H9 (cell line): Measurements from ENCODE around the gene ENG. TPM values are rescaled to one million over a fixed set of nuclear protein-coding genes. Genes with fewer than 3 reads are reported as not detected.

Experiments used
- DNase-seq: peaks from one replicate; pipeline ENCODE4 v3.0.0-alpha.2; 2017
- H2AFZ ChIP-seq: one replicate; pipeline ENCODE4 v1.6.1; 2013; ENCODE audit warnings: mild to moderate bottlenecking, low read length, control low read depth, moderate library complexity
- H2AK5ac ChIP-seq: 2 replicates; pipeline ENCODE4 v1.6.1; 2013; ENCODE audit warnings: low read length, control low read depth, mixed read lengths; ENCODE audit not compliant: insufficient read length
- H2BK120ac ChIP-seq: one replicate; pipeline ENCODE4 v1.6.1; 2013; ENCODE audit warnings: low read depth, mild to moderate bottlenecking, low read length, control low read depth, inconsistent platforms; ENCODE audit not compliant: poor library complexity, severe bottlenecking
- H2BK12ac ChIP-seq: 2 replicates; pipeline ENCODE4 v1.6.1; 2013; ENCODE audit warnings: low read length, control low read depth, mixed read lengths, low read depth; ENCODE audit not compliant: insufficient read length
- H2BK15ac ChIP-seq: 2 replicates; pipeline ENCODE4 v1.6.1; 2013; ENCODE audit warnings: low read depth, low read length, control low read depth
- H2BK20ac ChIP-seq: one replicate; pipeline ENCODE4 v1.6.1; 2013; ENCODE audit warnings: low read depth, mild to moderate bottlenecking, low read length, control low read depth, inconsistent platforms; ENCODE audit not compliant: poor library complexity, severe bottlenecking
- H2BK5ac ChIP-seq: 2 replicates; pipeline ENCODE4 v1.6.1; 2013; ENCODE audit warnings: low read length, control low read depth, mixed read lengths; ENCODE audit not compliant: insufficient read length
- H3K14ac ChIP-seq: 2 replicates; pipeline ENCODE4 v1.6.1; 2013; ENCODE audit warnings: low read length, control low read depth; ENCODE audit not compliant: insufficient read depth
- H3K18ac ChIP-seq: 2 replicates; pipeline ENCODE4 v1.6.1; 2013; ENCODE audit warnings: low read depth, mild to moderate bottlenecking, mixed read lengths, low read length, control low read depth; ENCODE audit not compliant: insufficient read length
- H3K23ac ChIP-seq: 2 replicates; pipeline ENCODE4 v1.6.1; 2013; ENCODE audit warnings: low read length, control low read depth, mixed read lengths, low read depth; ENCODE audit not compliant: insufficient read length
- H3K23me2 ChIP-seq: 2 replicates; pipeline ENCODE4 v1.6.1; 2013; ENCODE audit warnings: low read depth, mild to moderate bottlenecking, mixed read lengths, low read length, control low read depth; ENCODE audit not compliant: insufficient read length, poor library complexity, severe bottlenecking
- H3K27ac ChIP-seq: 2 replicates; pipeline ENCODE4 v1.5.1; 2013; ENCODE audit warnings: low read length, control low read depth, mixed read lengths, low read depth; ENCODE audit not compliant: insufficient read length
- H3K27me3 ChIP-seq: 2 replicates; pipeline ENCODE4 v1.6.1; 2013; ENCODE audit warnings: low read length, control low read depth, inconsistent platforms; ENCODE audit not compliant: insufficient read depth
- H3K4ac ChIP-seq: 2 replicates; pipeline ENCODE4 v1.6.1; 2013; ENCODE audit warnings: low read depth, mild to moderate bottlenecking, control low read depth, inconsistent platforms, low read length, moderate library complexity
- H3K4me1 ChIP-seq: 2 replicates; pipeline ENCODE4 v1.6.1; 2013; ENCODE audit warnings: low read length, control low read depth, inconsistent platforms; ENCODE audit not compliant: insufficient read depth
- H3K4me2 ChIP-seq: 2 replicates; pipeline ENCODE4 v1.6.1; 2013; ENCODE audit warnings: low read length, control low read depth, mixed read lengths; ENCODE audit not compliant: insufficient read length, insufficient read depth
- H3K56ac ChIP-seq: 2 replicates; pipeline ENCODE4 v1.6.1; 2013; ENCODE audit warnings: low read depth, mild to moderate bottlenecking, mixed read lengths, low read length, control low read depth; ENCODE audit not compliant: insufficient read length
- H3K79me1 ChIP-seq: 2 replicates; pipeline ENCODE4 v1.6.1; 2013; ENCODE audit warnings: low read depth, mild to moderate bottlenecking, moderate library complexity, low read length, control low read depth, inconsistent platforms; ENCODE audit not compliant: insufficient read depth, poor library complexity, severe bottlenecking
- H3K79me2 ChIP-seq: 2 replicates; pipeline ENCODE4 v1.6.1; 2013; ENCODE audit warnings: low read length, control low read depth, inconsistent platforms; ENCODE audit not compliant: insufficient read depth
- H3K9ac ChIP-seq: 2 replicates; pipeline ENCODE4 v1.6.1; 2013; ENCODE audit warnings: low read length, control low read depth, mixed read lengths; ENCODE audit not compliant: insufficient read length; ENCODE audit errors: extremely low read depth
- H3K9me3 ChIP-seq: one replicate; pipeline ENCODE4 v1.6.1; 2013; ENCODE audit warnings: low read depth, low read length, inconsistent platforms; ENCODE audit not compliant: control insufficient read depth
- H3T11ph ChIP-seq: one replicate; pipeline ENCODE4 v1.6.1; 2013; ENCODE audit warnings: mild to moderate bottlenecking, low read length, control low read depth, inconsistent platforms
- H4K20me1 ChIP-seq: one replicate; pipeline ENCODE4 v1.6.1; 2013; ENCODE audit not compliant: control insufficient read depth, insufficient read length, insufficient read depth
- H4K5ac ChIP-seq: 2 replicates; pipeline ENCODE4 v1.6.1; 2013; ENCODE audit warnings: low read depth, mild to moderate bottlenecking, mixed read lengths, low read length, control low read depth; ENCODE audit not compliant: insufficient read length
- H4K8ac ChIP-seq: replicated peaks from 2 replicates; pipeline ENCODE4 v1.6.1; 2013; ENCODE audit warnings: low read length, control low read depth, mixed read lengths, low read depth; ENCODE audit not compliant: insufficient read length
- H4K91ac ChIP-seq: 2 replicates; pipeline ENCODE4 v1.6.1; 2013; ENCODE audit warnings: low read depth, mild to moderate bottlenecking, moderate library complexity, mixed read lengths, low read length, control low read depth; ENCODE audit not compliant: insufficient read length
- H3K27ac Mint-ChIP-seq, 3 experiments: 2 replicates in 2 of 3; 3 replicates in 1 of 3; pipeline ENCODE4 v1.8.0; 2020 to 2021; ENCODE audit warnings: mixed read lengths in 3 of 3, mild to moderate bottlenecking in 1 of 3, moderate library complexity in 1 of 3
- H3K27me3 Mint-ChIP-seq: 2 replicates; pipeline ENCODE4 v1.8.0; 2021; ENCODE audit warnings: low read depth, mild to moderate bottlenecking, moderate library complexity, mixed read lengths
- H3K36me3 Mint-ChIP-seq, 3 experiments: 2 replicates in 2 of 3; 3 replicates in 1 of 3; pipeline ENCODE4 v1.8.0; 2020 to 2021; ENCODE audit warnings: low read depth in 3 of 3, mixed read lengths in 3 of 3; ENCODE audit not compliant: insufficient read depth in 1 of 3
- H3K4me1 Mint-ChIP-seq, 2 experiments: 2 replicates each; pipeline ENCODE4 v1.8.0; 2020; ENCODE audit warnings: mixed read lengths in 2 of 2
- H3K4me3 Mint-ChIP-seq, 2 experiments: 2 replicates in 1 of 2; 3 replicates in 1 of 2; pipeline ENCODE4 v1.8.0; 2020 to 2021; ENCODE audit warnings: mild to moderate bottlenecking in 2 of 2, mixed read lengths in 2 of 2, moderate library complexity in 1 of 2
- H3K9me3 Mint-ChIP-seq, 2 experiments: 2 replicates in 1 of 2; 3 replicates in 1 of 2; pipeline ENCODE4 v1.8.0; 2020; ENCODE audit warnings: mild to moderate bottlenecking in 2 of 2, mixed read lengths in 2 of 2, moderate library complexity in 1 of 2
- WGBS: extraction: QIAGEN DNeasy Blood & Tissue Kit; methylation state at CpG from one replicate; pipeline ENCODE4 v1.1.7; 2013; ENCODE audit warnings: missing lambda C conversion rate, low lambda C conversion rate, mixed read lengths; ENCODE audit not compliant: insufficient read length; ENCODE audit errors: extremely low coverage; 5-methylcytosine and 5-hydroxymethylcytosine counted together
- total RNA-seq: library from RNA; stranded (reverse); gene quantifications from 2 replicates; pipeline ENCODE4 v1.2.1, GENCODE V29; 2021
- TF ChIP-seq, protein P1 (sequence below): fragments of 200-600 bp; sonication (generic); conservative IDR thresholded peaks from 3 replicates; pipeline ENCODE4 v1.8.0; 2021; ENCODE audit warnings: antibody characterized with exemption, mild to moderate bottlenecking

ENG gene
- total RNA-seq, 1 experiment from 2014 or later, result 2.1 TPM

DNA sequence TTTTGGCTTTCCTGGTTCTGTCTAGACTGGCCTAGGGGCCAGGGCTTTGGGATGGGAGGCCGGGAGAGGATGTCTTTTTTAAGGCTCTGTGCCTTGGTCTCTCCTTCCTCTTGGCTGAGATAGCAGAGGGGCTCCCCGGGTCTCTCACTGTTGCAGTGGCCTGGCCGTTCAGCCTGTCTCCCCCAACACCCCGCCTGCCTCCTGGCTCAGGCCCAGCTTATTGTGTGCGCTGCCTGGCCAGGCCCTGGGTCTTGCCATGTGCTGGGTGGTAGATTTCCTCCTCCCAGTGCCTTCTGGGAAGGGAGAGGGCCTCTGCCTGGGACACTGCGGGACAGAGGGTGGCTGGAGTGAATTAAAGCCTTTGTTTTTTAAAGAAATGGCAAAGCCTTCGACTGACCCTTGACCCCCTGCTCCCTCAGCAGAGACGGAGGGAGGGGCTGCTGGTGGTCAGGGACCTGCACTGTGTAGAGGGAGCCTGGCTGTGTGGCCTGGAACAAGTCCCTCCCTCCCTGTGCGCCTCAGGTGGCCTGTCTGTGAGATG, 40.7 kb downstream of the ENG start:
- DNase-seq, result no peak
- no peak overlapping the region for H2BK12ac ChIP-seq
- TF ChIP-seq, protein P1, sequence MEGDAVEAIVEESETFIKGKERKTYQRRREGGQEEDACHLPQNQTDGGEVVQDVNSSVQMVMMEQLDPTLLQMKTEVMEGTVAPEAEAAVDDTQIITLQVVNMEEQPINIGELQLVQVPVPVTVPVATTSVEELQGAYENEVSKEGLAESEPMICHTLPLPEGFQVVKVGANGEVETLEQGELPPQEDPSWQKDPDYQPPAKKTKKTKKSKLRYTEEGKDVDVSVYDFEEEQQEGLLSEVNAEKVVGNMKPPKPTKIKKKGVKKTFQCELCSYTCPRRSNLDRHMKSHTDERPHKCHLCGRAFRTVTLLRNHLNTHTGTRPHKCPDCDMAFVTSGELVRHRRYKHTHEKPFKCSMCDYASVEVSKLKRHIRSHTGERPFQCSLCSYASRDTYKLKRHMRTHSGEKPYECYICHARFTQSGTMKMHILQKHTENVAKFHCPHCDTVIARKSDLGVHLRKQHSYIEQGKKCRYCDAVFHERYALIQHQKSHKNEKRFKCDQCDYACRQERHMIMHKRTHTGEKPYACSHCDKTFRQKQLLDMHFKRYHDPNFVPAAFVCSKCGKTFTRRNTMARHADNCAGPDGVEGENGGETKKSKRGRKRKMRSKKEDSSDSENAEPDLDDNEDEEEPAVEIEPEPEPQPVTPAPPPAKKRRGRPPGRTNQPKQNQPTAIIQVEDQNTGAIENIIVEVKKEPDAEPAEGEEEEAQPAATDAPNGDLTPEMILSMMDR, result no peak
- no peak overlapping the region for H2BK120ac ChIP-seq
- no peak overlapping the region for H2BK5ac ChIP-seq
- no peak overlapping the region for H3K4ac ChIP-seq
- H3K23ac ChIP-seq, result no peak overlapping the region
- H4K8ac ChIP-seq, result no peak overlapping the region
- Mint-ChIP-seq H3K27me3 (no peaks in the 10 kb centered on the region), H3K4me1 (peaks cover 2 to 7% of the 10 kb centered on the region in 2 experiments; a peak in 3 of 4 replicates), H3K27ac (no peak overlapping the region), H3K36me3 (peaks cover 0 to 52% (median 42%) of the 10 kb centered on the region in 3 experiments; a peak in 6 of 7 replicates), H3K9me3 (no peaks in the 10 kb centered on the region), H3K4me3 (no peak overlapping the region; a peak in 1 of 5 replicates)
- H2BK15ac ChIP-seq, result no peak overlapping the region
- no peaks in the 10 kb centered on the region for H3K9me3 ChIP-seq
- H2BK20ac ChIP-seq, result no peak overlapping the region
- no peaks in the 10 kb centered on the region for H4K20me1 ChIP-seq
- H3K27me3 ChIP-seq, result no peaks in the 10 kb centered on the region
- no peak overlapping the region for H3K18ac ChIP-seq
- no peaks in the 10 kb centered on the region for H3K23me2 ChIP-seq
- H3K79me2 ChIP-seq, result no peaks in the 10 kb centered on the region
- H3K4me1 ChIP-seq, result no peaks in the 10 kb centered on the region; the same call in 1 of the 2 replicates
- no peak overlapping the region for H2AFZ ChIP-seq
- H4K5ac ChIP-seq, result no peak overlapping the region
- no peak overlapping the region for H4K91ac ChIP-seq
- H3K56ac ChIP-seq, result no peak overlapping the region
- H3T11ph ChIP-seq, result no peak overlapping the region
- no peak overlapping the region for H3K14ac ChIP-seq
- no peaks in the 10 kb centered on the region for H3K79me1 ChIP-seq
- no CpG with 5 or more reads among the region's 9 CpGs for WGBS
- H2AK5ac ChIP-seq, result no peak overlapping the region
- no peak overlapping the region for H3K9ac ChIP-seq
- H3K4me2 ChIP-seq, result no peak overlapping the region
- H3K27ac ChIP-seq, result no peak overlapping the region
